Measurements from ENCODE around the gene SP1. TPM values are rescaled to one million over a fixed set of nuclear protein-coding genes. Genes with fewer than 3 reads are reported as not detected.
"Not testable (repeated sequence)": the region's sequence is repeated elsewhere in the genome, so short reads cannot be mapped to it uniquely, and the experiment has no call there.

Gene SP1
- total and polyA plus RNA-seq, 2 experiments from 2014 or later = 3.6 to 30.3 TPM

DNA sequence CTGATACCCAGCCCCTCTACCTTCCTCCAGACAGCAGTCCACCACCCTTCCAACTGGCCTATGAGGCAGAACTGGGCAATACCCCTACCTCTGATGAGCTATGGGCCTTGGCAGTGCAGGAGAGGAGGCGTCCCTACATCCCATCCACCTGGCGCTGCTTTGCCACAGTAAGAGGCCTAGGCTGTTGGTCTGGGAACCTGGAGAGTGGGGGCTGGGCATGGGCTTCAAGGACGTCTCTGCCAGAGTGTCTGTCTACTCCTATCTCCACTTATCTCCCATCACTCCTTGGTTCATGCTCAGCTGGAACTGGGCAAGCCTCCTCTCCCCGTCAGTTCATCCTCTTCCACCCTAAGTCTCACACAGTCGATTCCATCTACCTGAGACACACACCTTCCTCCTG lies 50.1 kb downstream of the SP1 start:
- Histone ChIP-seq H3K9ac (no peak overlapping the region), H3K79me2 (ENCODE audit: insufficient read depth) (no peaks in the 10 kb centered on the region), H3K9me3 (ENCODE audit: low read depth) (no peaks in the 10 kb centered on the region), H3K27me3 (replicated peaks; ENCODE audit: insufficient read depth) (no peaks in the 10 kb centered on the region), H4K20me1 (ENCODE audit: insufficient read depth) (no peaks in the 10 kb centered on the region), H3K4me1 (ENCODE audit: insufficient read depth) (peaks cover 5% of the 10 kb centered on the region), H3F3A (ENCODE audit: insufficient read depth) (peaks cover 6% of the 10 kb centered on the region), H3K36me3 (ENCODE audit: low read depth) (no peaks in the 10 kb centered on the region), H3K9me2 (ENCODE audit: insufficient read depth) (no peaks in the 10 kb centered on the region), H3K4me2 (ENCODE audit: unreplicated experiment) (no peak overlapping the region), H3K27ac (no peak overlapping the region), H2AFZ (no peak overlapping the region), H3K4me3 (no peak overlapping the region)
- in situ Hi-C loops (cut with MboI) = no loop called here
- WGBS, 2 experiments (ENCODE audit: low coverage in 1 of 2, low lambda C conversion rate in 2 of 2, missing lambda C conversion rate in 2 of 2) = 70 to 77% methylated on average over 5 of the region's 5 CpGs
- no peak for DNase-seq
- TF ChIP-seq EZH2phosphoT487 (IDR thresholded peaks at IDR 0.05; ENCODE audit: insufficient read depth, low read depth) = no peak

- 70% methylated on average over 7 of the region's 7 CpGs for WGBS, 2 experiments (ENCODE audit: low coverage in 1 of 2, low lambda C conversion rate in 2 of 2, missing lambda C conversion rate in 2 of 2)
- Histone ChIP-seq H3K79me2 (ENCODE audit: insufficient read depth) (no peaks in the 10 kb centered on the region), H3K9ac (no peak overlapping the region), H3K36me3 (ENCODE audit: low read depth) (no peaks in the 10 kb centered on the region), H4K20me1 (ENCODE audit: insufficient read depth) (no peaks in the 10 kb centered on the region), H2AFZ (no peak overlapping the region), H3K27ac (no peak overlapping the region), H3K4me3 (no peak overlapping the region), H3K4me1 (ENCODE audit: insufficient read depth) (peaks cover 5% of the 10 kb centered on the region), H3F3A (ENCODE audit: insufficient read depth) (peaks cover 6% of the 10 kb centered on the region), H3K27me3 (replicated peaks; ENCODE audit: insufficient read depth) (no peaks in the 10 kb centered on the region), H3K4me2 (ENCODE audit: unreplicated experiment) (no peak overlapping the region), H3K9me2 (ENCODE audit: insufficient read depth) (no peaks in the 10 kb centered on the region), H3K9me3 (ENCODE audit: low read depth) (no peaks in the 10 kb centered on the region)
- DNase-seq = no peak
- no peak for TF ChIP-seq EZH2 (IDR thresholded peaks at IDR 0.05; ENCODE audit: insufficient read depth, poor library complexity, severe bottlenecking)
- TF ChIP-seq EZH2phosphoT487 (IDR thresholded peaks at IDR 0.05; ENCODE audit: insufficient read depth, low read depth) = no peak
- in situ Hi-C loops (cut with MboI) = no loop called here
Observed at GRCh38 chr12:53431187-53431586, 51.2 kb downstream of the SP1 start.

DNA sequence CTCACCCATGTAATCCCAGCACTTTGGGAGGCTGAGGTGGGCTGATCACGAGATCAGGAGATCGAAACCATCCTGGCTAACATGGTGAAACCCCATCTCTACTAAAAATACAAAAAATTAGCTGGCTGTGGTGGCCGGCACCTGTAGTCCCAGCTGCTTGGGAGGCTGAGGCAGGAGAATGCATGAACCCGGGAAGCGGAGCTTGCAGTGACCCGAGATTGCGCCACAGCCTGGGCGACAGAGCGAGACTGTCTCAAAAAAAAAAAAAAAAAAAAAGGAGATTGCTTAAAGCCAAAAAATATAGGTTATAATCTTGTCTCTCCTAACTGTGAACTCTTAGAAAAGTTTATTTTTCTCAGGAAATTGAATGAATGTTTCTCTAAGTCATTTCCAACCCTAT lies 55.4 kb downstream of the SP1 start:
- DNase-seq; H3K27me3 ChIP-seq (replicated peaks; ENCODE audit: insufficient read depth); H3K9ac ChIP-seq; H3K4me3 ChIP-seq; H3K4me1 ChIP-seq (ENCODE audit: insufficient read depth); H3K4me2 ChIP-seq (ENCODE audit: unreplicated experiment); H3K9me2 ChIP-seq (ENCODE audit: insufficient read depth); H2AFZ ChIP-seq; in situ Hi-C loops (cut with MboI); H3K9me3 ChIP-seq (ENCODE audit: low read depth); H4K20me1 ChIP-seq (ENCODE audit: insufficient read depth); H3K79me2 ChIP-seq (ENCODE audit: insufficient read depth); H3F3A ChIP-seq (ENCODE audit: insufficient read depth); H3K27ac ChIP-seq; H3K36me3 ChIP-seq (ENCODE audit: low read depth): not testable (repeated sequence)
- WGBS, 2 experiments (ENCODE audit: low coverage in 1 of 2, low lambda C conversion rate in 2 of 2, missing lambda C conversion rate in 2 of 2) = 94 to 95% methylated on average over 9 of the region's 9 CpGs

DNA sequence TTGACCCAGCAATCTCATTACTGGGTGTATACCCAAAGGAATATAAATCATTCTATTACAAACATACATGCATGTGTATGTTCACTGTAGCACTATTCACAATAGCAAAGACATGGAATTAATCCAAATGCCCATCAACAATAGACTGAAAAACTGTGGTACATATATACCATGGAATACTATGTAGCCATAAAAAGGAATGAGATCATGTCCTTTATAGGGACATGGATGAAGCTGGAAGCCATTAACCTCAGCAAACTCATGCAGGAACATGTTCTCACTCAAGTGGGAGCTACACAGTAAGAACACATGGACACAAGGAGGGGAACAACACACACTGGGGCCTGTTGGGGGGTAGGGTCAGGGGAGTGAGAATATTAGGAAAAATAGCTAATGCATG lies 59.6 kb downstream of the SP1 start:
- H3K9me3 ChIP-seq (ENCODE audit: low read depth); H4K20me1 ChIP-seq (ENCODE audit: insufficient read depth); H3K27me3 ChIP-seq (replicated peaks; ENCODE audit: insufficient read depth); H3F3A ChIP-seq (ENCODE audit: insufficient read depth); H3K36me3 ChIP-seq (ENCODE audit: low read depth); in situ Hi-C loops (cut with MboI); H3K9me2 ChIP-seq (ENCODE audit: insufficient read depth); H3K9ac ChIP-seq; H3K27ac ChIP-seq; DNase-seq; H2AFZ ChIP-seq; H3K4me2 ChIP-seq (ENCODE audit: unreplicated experiment); H3K4me3 ChIP-seq: not testable (repeated sequence)
- Histone ChIP-seq H3K79me2 (ENCODE audit: insufficient read depth) (peaks cover 29% of the 10 kb centered on the region), H3K4me1 (ENCODE audit: insufficient read depth) (peaks cover 13% of the 10 kb centered on the region)

DNA sequence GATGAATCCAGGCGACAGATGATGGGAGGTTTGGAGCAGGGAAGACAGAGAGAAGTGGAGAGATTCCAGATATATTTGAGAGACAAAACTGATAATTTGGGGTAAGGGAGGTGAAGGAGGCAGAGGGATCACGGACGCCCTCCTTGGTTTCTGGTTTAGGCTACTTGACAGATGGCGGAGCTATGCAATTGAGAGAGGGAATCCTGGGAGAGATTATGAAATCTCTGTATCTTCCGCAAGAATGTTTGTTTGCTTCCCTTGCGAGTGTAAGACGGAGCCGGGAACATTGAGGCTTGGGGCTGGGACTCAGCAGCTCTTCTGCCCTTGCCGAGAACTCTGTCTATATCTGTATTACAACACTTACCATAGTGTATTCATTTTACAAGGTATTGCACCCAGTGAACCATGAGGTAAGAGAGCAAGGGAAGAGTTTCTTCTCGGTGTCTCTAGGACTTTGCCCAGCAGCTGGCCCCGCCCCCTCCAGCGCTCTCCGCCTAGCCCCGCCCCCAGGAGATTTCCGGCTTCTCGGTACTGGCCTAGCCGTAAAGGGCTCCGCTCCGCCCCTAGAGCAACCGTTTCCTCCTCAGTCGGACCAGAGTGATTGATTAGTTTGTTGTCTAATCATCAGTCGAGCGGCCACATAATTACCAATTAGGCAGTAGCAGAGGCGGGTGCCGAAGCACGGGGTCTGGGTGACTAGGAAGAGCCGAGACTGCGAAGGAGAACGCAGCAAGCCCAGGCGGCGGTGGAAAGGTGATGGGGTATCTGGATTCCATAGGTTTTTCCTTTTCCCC lies 61.3 kb downstream of the SP1 start, which contains the start of gene PRR13:
PRR13 (plus strand) TSS at position 695 of the 794 bp plus-strand sequence. CDS start 981 bp downstream, outside the sequence.
- in situ Hi-C loops (cut with MboI) = no loop called here
- 1% methylated on average over 31 of the region's 31 CpGs for whole genome bisulfite sequencing, 2 experiments (ENCODE audit: low coverage in 1 of 2, low lambda C conversion rate in 2 of 2, missing lambda C conversion rate in 2 of 2)
- Histone ChIP-seq H3F3A (ENCODE audit: insufficient read depth) (peaks cover 4% of the 10 kb centered on the region; the same call in 1 of the 2 replicates), H3K9me3 (ENCODE audit: low read depth) (no peaks in the 10 kb centered on the region), H3K4me2 (ENCODE audit: unreplicated experiment) (peak within 1 kb of the TSS; percentile 86), H3K4me1 (ENCODE audit: insufficient read depth) (peaks cover 13% of the 10 kb centered on the region), H3K4me3 (peak within 1 kb of the TSS; percentile 88), H3K27me3 (replicated peaks; ENCODE audit: insufficient read depth) (no peaks in the 10 kb centered on the region), H3K9me2 (ENCODE audit: insufficient read depth) (no peaks in the 10 kb centered on the region), H3K36me3 (ENCODE audit: low read depth) (peaks cover 10% of the 10 kb centered on the region; the same call in 1 of the 2 replicates), H3K79me2 (ENCODE audit: insufficient read depth) (peaks cover 43% of the 10 kb centered on the region), H2AFZ (peak within 1 kb of the TSS; percentile 92), H3K9ac (peak within 1 kb of the TSS; percentile 89), H4K20me1 (ENCODE audit: insufficient read depth) (no peaks in the 10 kb centered on the region), H3K27ac (peak within 1 kb of the TSS; percentile 82)
- peak; percentile 100 for DNase-seq
- TF ChIP-seq EZH2phosphoT487 (IDR thresholded peaks at IDR 0.05; ENCODE audit: insufficient read depth, low read depth) (no peak), EZH2 (IDR thresholded peaks at IDR 0.05; ENCODE audit: insufficient read depth, poor library complexity, severe bottlenecking) (no peak)
